Activated CD4-positive, alpha-beta T cell treated with anti-CD3 and anti-CD28 coated beads for 24 hours (primary cell): ENCODE data around the gene KCNG2.

Experiments
- DNase-seq, 2 donors: peaks; one replicate each; pipeline ENCODE4 v3.0.0-alpha.2; 2020; ENCODE audit warnings: low read depth in 2 of 2

KCNG2 gene

DNA sequence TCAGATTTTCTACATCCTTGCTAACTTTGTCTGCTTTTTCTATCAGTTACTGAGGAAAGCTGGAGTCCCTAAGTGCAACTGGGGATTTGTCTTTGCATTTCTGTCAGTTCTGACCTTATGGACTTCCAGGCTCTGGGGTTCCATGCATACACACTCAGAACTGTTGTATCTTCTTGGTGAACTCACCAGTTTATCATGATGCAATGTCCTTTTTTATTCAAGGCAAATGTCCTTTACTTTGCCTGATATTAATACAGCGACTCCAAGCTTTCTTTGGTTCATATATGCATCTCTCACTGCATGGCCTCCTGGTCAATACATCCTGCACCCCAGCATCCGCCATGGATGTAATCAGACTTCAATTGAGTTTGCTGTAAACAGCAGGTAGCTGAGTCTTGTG lies 109.0 kb downstream of the KCNG2 start:
- no peak for DNase-seq

DNA sequence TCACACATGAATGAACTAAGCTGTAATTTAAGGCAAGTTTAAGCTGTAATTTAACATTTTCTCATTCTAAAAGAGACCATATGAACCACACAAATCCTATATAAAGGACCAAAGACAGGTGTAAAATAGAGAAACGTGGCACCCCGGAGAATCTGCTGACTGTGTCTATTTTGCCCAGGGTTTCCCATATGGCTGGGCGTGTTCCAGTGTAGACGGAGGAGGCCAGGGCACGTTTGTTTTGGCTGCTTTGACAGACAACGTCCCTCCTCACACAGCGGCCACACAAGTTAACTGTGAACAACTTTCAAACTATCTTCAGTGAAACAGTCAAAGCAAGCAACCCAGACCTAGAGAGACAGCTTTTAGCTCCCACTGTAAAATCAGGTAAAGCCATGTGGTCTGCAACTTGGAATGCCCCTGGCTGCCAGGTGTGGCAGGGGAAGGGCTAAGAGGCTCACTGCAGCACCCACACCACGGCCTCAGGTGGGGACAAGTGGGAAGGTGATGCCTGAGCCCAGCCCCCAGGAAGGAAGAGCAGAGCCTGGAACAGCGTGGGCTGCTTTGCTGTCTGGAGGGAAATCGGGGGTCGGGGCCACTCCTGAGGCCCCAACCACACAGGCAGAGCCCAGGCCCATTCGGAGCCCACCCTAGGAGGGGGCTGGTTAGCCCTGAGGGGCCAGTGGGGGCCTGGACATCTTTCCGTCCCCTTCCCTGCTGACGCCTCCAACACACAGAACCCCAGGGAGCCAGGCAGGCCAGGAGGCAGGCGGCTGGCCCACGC lies 113.0 kb downstream of the KCNG2 start:
- DNase-seq: no peak

DNA sequence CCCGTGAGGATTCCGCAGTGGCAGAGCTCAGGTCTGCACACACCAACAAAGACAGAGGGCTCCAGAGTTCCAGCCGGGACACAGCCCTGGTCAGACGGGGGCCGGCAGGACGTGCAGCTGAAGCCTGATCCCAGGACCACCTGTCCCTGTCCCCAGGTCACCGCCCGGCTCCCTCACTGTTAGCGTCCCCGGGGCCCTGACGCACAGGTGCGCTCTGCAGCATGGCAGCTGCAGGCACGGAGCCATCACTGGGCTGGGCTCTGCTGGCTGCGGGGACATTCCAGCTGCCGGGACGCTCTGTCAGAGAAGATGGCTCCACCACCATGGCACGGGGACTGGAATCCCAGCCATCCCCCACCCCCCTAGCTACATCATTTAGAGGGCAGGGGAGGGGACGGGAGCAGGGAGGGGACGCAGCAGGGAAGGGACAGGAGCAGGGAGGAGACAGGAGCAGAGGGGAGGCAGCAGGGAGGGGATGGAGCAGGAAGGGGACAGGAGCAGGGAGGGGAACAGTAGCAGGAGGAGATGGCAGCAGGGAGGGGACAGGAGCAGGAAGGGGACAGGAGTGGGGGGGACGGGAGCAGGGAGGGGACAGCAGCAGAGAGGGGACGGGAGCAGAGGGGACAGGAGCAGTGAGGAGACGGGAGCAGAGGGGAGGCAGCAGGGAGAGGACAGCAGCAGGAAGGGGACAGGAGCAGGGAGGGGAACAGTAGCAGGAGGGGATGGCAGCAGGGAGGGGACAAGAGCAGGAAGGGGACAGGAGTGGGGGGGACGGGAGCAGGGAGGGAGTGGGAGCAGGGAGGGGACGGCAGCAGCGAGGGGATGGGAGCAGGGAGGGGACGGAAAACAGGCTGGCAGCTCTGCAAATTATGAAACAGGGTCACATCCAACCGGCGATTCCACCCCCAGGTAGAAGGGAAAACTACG lies 113.9 kb downstream of the KCNG2 start:
- no peak for DNase-seq

DNA sequence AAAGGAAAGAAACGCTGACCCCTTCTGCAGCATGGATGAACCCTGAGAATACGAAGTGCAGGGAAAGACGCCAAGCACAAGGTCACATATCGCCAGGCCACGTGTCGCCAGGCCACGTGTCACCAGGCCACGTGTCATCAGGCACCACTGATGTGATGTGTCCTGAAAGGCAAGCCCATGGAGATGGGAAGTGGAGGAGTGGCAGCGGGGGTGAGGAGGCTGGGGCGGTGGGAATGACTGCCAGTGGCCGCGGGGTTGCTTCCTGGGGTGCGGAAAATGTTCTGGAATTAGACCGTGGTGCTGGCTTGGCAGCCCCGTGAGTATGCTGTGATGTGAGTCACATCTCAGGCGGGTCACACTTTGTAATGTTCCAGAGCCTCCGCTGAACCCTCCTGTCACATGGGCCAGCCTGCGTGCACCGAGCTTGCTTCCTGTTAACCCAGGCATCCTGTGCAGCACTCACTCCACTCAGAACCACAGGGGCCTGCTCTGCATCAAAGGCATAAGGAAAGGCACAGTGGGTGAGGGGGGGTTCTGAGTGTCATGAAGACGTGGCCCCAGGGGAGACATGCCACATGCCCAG lies 114.8 kb downstream of the KCNG2 start:
- no peak for DNase-seq

DNA sequence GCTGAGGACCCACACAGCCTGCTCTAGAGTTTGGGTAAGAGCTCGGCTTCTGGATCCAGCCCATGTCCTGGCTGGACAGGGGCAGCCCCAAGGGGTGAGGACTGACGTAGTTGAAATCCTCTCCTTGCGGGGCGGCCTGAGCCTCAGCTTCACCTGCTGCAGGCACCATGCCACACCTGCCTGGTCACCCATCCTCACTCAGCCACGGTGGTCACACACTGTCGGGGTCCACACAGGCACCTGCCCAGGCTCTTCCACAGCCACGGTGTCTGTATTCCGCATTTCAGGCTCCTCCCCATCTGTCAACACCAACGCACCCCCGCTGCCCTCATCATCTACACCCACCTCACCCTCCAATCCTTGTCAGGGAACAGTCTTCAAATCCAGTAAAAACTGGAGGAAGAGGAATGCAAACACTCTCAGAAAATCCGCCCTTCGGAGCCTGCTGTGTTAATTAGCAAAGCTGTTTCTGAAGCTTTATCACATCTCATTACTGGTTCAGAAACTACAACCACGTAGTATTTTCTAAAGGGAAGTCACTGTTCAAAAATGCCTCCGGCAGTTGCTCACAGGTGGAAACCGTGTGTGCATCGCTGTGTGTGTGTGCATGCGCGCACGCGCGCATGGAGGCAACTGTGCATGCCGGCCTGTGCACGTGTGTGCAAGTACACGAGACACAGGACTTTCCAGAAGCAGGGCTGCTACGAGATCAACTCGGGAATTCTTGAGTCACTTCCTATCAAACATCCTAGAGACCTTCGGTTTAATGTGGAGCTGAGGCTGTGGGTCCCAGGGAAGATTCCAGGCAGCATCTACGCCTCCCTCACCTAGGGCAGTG lies 115.5 kb downstream of the KCNG2 start:
- DNase-seq: no peak

DNA sequence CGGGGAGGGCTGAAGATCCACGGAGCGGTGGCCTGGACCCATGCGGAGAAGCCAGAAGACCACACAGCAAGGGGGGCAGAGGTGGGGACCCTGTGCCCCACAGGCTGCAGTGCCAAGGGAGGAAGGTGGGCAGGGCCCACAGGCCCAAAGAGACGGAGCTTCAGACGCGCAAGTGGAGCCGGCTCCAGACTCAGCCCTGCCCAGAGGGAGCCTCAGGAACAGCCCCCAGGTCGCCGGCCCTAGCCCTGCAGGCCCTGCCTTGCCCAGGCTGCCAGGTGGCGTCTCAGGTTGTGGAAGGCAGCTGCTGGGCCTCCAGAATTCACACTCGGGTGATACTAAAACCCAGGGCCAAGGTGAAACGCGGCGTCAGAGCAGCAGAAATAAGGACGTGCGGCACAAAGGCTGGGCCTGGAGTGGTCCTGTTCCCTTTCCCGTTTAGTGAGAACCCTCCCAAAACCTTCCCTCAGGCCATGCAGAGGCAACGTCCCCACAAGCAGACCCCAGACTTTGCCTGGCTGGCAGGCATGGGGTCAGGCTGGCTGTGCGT lies 116.9 kb downstream of the KCNG2 start:
- no peak for DNase-seq

DNA sequence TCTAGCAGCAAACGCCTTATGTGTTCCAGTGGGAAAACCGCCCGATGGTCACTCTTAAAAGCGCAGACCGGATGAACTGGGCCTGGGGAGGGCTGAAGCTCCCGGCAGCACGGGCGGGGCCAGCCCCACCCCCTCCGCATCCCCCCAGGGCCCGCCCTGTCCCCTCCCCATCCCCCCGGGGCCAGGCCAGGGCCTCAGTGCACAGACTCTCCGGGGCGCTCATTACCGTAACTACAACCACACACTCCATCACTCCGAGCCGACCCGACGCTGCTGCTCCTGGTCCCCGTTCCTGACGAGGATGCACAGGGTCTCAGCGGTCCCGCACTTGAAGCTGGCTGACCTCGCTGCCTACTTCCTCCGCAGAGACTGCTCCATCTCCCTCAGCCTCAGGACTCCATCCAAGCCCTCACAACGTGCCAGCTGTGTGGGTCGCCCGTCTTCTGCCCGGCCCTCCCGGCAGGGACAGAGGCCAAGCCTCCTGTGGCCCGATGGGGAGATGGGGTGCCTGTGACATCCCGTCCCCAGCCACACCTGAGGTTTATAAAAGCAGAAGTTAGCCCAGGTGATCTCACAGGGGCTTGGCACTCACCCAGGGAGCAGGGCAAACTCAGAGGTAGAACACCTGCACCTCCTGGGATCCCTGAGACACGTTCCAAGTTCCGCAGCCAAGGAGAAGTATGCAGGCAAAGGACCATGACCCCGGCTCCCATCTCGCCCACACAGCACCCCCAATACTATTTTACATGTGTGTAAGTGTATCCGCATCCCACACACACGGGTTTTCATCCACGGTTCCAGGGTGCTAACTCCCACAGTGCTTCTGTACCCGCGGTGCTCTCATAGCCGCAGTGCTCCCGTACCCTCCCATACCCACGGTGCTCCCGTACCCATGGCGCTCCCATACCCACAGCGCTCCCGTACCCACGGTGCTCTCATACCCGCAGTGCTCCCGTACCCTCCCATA lies 117.7 kb downstream of the KCNG2 start:
- DNase-seq: no peak

DNA sequence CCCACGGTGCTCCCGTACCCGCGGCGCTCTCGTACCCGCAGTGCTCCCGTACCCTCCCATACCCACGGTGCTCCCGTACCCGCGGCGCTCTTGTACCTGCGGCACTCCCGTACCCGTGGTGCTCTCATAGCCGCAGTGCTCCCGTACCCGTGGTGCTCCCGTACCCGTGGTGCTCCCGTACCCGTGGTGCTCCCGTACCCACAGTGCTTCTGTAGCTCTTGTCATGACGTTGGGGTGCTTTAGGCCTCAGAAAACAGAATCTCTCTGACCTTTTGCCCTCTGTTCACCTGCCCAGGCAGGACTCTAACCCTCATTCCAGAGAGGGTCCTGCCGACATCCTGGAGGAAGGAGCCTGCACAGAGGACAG lies 118.4 kb downstream of the KCNG2 start:
- DNase-seq: no peak

DNA sequence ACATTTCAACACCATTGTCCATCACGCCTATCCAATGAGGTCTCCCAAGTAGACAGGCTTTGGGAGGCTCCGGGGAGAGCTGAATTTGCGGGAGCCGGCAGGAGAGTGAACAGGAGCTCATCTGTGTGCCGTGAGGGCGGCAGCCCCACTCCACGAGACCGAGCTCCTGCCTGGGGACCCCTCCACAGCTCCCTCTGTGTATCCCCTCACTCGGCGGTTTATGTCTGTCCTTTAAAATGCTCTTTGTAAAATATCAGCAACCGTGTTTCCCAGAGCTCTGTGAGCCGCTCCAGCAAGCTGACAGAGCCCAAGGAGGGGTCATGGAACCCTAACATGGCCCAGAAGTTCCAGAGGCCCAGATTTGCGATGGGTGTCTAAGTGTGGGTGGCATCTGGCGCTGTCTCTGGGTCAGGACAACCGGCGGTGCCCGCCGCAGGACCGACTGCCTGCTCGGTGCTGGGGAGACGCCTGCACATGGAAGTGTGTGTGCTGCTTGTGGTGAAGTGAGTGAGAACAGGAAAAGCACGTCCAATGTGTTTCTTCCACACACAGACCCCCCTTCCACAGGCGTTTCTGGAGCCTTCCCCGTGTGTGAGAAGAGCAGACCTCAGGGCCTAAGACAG lies 118.9 kb downstream of the KCNG2 start:
- no peak for DNase-seq

DNA sequence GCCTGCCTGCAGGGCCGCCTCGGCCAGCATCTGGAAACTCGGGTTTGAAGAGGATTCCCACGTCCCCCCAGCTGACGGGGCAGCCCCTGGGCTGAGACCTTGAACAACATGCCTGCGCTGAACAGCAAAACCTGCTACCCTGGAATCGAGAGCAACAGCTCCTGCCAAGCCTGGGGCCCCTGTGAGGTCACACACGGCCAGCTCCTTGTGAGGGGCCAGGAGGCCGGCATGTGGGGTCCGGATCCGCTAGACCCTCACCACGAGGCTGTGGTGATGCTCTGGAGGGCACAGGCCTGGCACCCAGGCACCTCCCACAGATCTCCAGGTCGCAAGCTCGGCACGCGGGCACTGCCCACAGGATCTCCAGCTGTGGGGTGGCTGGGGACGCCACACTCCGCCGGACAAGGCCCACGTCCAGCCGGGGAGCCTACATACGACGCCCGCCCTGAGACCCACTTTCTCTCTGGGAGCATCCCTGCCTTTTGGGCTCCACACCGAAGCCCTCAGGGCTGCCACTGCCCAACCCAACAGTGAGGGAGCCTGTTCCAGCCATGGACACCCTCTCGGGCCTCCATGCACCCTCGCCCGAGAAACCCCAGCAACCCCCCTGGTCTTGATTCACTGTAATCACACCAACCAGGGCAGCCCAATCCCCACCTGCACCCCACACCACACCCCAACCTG lies 119.6 kb downstream of the KCNG2 start:
- no peak for DNase-seq

DNA sequence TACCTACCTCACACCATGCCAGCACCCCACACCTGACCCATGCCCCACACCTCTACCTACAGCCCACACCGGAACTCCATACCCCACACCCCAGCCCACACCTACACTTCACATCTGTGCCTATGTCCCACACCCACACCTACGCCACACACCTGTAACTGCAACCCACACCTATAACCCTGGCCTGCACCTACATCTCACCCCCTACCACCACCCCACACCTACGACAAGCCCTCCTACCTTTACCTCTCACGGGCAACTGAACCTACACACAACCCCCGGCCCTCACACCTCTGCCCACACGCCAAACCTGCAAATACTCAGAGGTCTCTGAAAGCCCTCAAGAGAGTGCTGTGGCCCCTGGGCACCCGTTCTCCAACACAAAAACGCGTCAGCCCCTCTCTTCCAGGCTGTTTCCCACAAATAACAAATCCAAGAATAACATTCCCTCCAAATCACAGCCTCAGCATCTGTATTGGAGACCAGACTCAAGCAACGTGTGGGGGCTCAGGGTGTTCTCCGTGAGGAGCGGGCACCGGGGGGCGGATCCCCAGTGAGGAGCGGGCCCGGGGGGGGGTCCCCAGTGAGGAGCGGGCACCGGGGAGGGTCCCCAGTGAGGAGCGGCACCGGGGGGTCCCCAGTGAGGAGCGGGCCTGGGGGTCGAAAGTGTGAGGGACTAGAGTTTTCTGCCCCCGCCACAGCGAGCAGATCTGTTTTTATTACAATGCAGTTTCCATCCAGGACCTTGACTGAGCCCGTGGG lies 120.3 kb downstream of the KCNG2 start:
- DNase-seq: no peak

DNA sequence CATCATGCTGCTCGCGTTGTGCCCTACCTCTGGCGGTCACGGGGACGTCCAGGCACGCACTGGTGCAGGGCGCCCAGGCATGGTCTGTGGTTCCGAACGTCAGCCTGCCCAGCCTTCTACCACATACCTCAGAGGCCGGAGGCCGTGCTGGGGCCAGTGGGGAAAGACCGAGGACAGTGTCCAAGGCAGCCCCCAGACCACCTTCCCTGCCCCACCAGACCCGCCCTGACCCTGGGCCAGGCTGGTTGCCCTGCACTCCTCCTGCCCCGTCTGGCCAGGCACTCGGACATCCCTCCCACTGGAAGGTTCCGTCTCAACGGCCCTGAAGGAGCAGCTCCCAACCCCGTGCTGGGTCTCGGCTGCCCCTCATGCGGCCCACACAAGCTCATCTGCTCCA lies 120.9 kb downstream of the KCNG2 start:
- DNase-seq: no peak

DNA sequence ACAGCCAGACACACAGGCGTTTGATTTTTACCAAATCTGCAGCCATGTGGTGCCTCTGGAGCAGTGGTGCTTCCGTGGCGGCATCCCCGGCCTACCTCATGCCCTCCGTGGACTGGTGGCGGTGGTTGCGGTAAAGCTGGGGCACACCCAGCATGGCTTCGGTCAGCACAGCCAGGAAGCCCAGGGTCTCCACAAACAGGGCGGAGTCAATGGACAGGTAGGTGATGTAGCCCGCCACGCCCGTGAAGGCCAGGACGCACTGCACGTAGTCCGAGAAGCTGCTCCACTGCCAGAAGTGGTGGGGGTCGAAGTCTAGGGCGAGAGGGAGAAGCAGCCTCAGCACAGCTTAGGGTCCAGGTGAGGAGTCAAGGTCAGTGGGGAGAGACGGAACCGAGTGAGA lies 121.4 kb downstream of the KCNG2 start:
- DNase-seq: no peak

DNA sequence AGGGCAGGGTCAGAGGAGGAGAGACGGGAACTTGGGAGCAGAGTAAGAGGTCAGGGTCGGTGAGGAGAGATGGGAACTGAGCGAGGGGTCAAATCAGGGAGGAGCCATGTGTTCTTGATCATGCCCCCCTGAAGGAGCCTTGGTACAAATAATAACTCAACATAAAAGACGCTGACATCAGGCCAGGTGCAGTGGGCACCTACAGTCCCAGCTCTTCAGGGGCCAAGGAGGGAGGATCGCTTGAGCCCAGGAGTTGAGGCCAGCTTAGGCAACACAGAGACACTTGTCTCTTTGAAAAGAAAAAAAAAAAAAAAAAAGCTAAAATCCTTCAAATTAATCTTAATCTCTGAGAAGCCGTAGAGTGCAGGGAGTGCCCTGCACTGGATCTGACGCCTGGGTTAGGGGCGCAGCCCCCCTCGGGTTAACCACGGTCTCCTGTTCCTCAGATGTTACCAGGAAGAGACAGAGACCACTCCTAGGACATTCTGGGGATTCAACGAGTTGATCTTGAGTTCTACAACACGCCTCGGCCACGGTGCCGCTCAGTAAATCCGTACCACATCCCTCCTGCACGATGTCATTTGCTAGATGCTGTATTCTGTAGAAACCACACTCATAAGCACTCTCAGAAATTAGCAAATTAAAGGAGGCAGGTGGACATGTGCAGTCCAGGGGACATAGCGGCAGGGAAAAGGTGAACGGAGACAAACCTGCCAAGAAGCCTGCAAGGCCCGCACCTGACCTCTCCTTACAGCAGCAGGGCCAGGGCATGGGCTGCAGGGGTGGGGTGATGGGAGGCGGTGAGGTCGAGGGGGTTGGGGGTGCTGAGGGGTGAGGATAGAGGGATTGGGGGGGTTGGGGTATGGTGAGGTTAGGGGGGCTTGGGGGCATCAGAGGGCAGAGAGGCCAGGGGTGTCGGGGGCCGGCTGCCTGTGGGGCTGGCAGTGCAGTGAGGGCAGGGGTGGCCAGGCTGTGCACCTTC lies 124.5 kb downstream of the KCNG2 start:
- DNase-seq: no peak

DNA sequence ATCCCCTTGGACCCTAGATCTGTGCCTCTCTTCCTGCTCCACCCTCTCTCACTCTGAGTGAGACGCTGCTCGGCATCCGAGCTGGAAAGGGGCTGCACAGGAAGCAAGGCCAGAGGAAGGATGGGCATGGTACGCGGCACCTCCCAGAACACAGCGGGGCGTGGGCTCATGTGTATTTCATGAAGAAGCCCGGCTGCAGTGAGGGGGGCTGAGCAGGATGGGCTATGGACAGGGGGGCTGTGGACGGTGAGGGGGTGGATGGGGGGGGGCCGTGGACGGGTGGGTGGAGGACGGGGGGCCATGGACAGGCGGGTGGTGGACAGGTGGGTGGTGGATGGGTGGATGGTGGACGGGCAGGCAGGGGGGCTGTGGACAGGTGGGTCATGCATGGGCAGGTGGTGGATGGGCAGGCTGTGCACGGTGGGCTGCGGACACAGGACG lies 125.3 kb downstream of the KCNG2 start:
- DNase-seq: no peak

DNA sequence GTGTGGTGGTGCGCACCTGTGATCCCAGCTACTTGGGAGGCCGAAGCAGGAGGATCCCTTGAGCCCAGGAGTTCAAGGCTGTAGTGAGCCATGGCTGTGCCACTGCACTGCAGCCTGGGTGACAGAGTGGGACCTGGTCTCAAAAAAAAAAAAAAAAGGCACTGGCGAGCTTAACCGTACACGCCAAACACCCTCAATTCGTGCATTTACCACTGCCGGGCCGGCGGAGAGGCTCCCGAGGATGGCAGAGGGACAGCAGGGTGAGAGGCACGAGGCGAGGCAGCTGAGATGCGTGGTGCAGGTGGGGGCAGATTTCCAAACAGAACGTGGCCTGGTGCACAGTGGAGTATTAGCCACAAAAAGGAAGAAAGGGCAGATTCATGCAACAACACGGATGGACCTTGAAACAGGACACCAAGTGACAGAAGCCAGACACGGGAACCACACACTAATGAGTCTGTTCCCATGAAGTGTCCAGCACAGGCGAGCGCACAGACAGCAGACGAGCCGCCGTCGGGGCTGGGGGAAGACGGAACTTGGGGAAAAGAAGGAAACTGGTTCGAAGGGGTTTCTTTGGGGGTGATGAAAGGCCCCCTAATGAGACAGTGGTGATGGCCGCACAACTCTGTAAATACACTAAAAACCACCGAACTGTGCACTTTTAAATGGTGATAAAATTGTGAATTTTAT lies 126.3 kb downstream of the KCNG2 start:
- DNase-seq: no peak
